ENCODE measurements around the gene NPC2. TPM values are rescaled to one million over a fixed set of nuclear protein-coding genes. Genes with fewer than 3 reads are reported as not detected.

NPC2 gene
- total RNA-seq, 2 donors from 2014 or later = 194 to 242 TPM

DNA sequence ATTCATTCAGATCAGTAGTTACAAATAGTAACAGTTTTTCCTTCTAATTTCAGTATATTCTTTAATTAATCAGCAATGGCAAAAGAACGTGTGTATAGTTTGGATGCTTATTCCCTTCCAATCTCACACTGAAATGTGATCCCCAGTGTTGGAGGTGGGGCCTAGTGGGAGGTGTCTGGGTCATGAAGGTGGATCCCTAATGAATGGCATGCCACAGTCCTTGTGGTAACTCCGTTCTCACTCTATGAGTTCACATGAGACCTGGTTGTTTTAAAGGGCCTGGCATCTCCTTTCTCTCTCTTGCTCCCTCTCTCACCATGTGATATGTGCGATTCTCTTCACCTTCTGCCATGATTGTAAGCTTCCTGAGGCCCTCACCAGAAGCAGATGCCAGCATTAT is 48.2 kb downstream of the NPC2 start:
- Histone ChIP-seq H3K9me3 (no peaks in the 10 kb centered on the region), H3K4me3 (no peak overlapping the region), H3K27me3 (no peaks in the 10 kb centered on the region), H3K36me3 (no peaks in the 10 kb centered on the region), H3K27ac (no peak overlapping the region), H3K4me1 (no peaks in the 10 kb centered on the region)
- TF ChIP-seq, protein P1, sequence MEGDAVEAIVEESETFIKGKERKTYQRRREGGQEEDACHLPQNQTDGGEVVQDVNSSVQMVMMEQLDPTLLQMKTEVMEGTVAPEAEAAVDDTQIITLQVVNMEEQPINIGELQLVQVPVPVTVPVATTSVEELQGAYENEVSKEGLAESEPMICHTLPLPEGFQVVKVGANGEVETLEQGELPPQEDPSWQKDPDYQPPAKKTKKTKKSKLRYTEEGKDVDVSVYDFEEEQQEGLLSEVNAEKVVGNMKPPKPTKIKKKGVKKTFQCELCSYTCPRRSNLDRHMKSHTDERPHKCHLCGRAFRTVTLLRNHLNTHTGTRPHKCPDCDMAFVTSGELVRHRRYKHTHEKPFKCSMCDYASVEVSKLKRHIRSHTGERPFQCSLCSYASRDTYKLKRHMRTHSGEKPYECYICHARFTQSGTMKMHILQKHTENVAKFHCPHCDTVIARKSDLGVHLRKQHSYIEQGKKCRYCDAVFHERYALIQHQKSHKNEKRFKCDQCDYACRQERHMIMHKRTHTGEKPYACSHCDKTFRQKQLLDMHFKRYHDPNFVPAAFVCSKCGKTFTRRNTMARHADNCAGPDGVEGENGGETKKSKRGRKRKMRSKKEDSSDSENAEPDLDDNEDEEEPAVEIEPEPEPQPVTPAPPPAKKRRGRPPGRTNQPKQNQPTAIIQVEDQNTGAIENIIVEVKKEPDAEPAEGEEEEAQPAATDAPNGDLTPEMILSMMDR (IDR thresholded peaks at IDR 0.05) = no peak
- no peak for DNase-seq (ENCODE audit: low spot score)

DNA sequence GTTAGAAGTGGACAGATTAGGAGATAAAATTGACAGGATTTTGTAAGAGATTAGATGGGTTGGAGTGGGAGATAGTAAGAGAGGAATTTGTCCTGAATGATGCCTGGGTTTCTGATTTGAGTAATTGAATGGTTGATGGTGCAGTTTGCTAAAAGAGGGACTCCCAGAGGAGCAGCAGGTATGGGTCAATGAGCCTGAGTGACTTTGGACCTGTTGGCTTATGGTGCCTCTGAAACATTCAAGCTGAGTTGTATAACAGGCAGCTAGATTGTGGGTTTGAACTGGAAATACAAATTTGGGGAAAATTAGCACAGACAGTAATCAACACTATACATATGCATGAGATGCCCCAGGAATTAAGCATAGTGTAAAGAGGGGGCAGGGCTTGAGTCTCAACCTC is 50.3 kb downstream of the NPC2 start:
- H3K27me3 ChIP-seq = no peaks in the 10 kb centered on the region
- H3K9me3 ChIP-seq = no peaks in the 10 kb centered on the region
- H3K4me1 ChIP-seq = no peaks in the 10 kb centered on the region
- DNase-seq (ENCODE audit: low spot score) = no peak
- no peak overlapping the region for H3K27ac ChIP-seq
- TF ChIP-seq, protein P1 (IDR thresholded peaks at IDR 0.05) = no peak
- no peaks in the 10 kb centered on the region for H3K36me3 ChIP-seq
- no peak overlapping the region for H3K4me3 ChIP-seq

DNA sequence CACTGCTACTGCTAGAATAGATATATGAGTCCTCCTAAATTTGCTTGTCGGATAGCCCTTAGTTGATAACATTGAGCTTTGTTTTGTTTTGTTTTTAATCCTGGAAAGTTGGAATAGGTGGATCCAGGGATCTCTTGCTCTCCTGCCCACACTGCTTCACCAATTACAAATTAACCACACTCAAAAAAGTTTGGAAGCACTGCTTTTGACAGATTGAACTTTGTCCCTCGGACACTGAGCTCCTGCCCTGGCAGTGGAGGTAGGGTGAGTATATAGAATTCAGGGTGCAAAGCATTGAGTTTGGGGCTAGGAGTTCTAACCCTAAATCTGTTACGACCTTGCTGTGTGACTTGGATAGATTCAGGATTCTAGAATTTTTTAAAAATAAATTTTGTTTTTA is 52.0 kb downstream of the NPC2 start:
- Histone ChIP-seq H3K9me3 (no peaks in the 10 kb centered on the region), H3K36me3 (no peaks in the 10 kb centered on the region), H3K4me1 (no peaks in the 10 kb centered on the region), H3K4me3 (no peak overlapping the region), H3K27ac (no peak overlapping the region), H3K27me3 (no peaks in the 10 kb centered on the region)
- TF ChIP-seq, protein P1 (IDR thresholded peaks at IDR 0.05) = no peak
- no peak for DNase-seq (ENCODE audit: low spot score)

DNA sequence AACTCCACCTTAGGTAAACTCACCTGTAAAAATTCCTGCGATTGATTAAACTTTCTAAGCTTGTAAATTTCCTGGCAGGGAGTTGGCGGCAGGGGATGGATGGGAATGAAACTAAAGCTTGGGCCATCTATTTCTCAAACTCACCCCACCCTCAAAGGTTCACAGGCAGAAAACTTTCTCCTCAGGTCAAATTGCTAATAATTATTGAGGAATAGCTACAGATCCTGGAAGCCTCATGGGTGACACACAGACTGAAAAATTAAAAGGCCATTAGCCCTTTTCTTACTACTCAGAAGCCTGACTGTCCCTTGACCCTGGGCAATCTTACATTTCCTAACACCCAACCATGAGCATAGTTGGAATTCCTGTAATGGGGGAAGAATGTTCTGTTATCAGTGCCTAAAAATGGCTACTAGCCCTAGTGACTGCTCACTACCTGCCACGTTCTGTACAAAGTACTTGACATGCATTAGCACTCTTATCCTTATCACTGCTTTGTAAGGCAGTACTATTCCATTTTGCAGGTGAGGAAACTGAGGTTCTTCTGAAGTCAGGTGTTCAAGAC is 54.7 kb downstream of the NPC2 start:
- no peak for DNase-seq (ENCODE audit: low spot score)
- TF ChIP-seq, protein P1 (IDR thresholded peaks at IDR 0.05) = no peak
- no peak overlapping the region for H3K27ac ChIP-seq
- H3K4me1 ChIP-seq = no peaks in the 10 kb centered on the region
- no peaks in the 10 kb centered on the region for H3K27me3 ChIP-seq
- H3K36me3 ChIP-seq = no peaks in the 10 kb centered on the region
- no peak overlapping the region for H3K4me3 ChIP-seq
- H3K9me3 ChIP-seq = no peaks in the 10 kb centered on the region

DNA sequence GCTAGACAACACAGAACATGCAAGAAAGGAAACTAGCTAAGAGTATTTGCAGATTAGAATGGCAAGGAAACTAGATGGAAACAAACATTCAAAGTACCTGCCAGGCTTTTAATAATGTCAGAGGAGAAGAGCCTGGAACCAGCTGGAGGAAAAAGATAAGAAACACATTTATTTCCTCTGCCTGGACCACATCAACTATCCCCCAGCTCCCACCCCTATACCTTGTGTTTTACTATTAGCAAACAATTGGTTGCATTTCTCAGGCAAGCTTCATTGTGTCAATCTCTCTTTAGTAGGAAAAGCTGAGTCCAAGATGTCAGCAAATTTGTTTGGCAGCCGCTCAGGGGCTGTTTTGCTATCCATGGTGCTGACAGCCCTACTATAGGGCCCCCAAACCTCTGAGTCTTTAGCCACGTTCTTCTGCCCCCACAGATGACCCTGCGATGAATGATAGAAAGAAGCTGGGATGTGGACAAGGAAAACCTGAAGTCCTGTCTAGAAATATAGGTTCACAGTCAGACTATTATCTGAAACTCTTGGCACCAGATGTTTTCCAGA is 55.5 kb downstream of the NPC2 start:
- Histone ChIP-seq H3K4me1 (no peaks in the 10 kb centered on the region), H3K36me3 (no peaks in the 10 kb centered on the region), H3K9me3 (no peaks in the 10 kb centered on the region), H3K4me3 (no peak overlapping the region), H3K27ac (no peak overlapping the region), H3K27me3 (no peaks in the 10 kb centered on the region)
- TF ChIP-seq, protein P1 (IDR thresholded peaks at IDR 0.05) = no peak
- no peak for DNase-seq (ENCODE audit: low spot score)

DNA sequence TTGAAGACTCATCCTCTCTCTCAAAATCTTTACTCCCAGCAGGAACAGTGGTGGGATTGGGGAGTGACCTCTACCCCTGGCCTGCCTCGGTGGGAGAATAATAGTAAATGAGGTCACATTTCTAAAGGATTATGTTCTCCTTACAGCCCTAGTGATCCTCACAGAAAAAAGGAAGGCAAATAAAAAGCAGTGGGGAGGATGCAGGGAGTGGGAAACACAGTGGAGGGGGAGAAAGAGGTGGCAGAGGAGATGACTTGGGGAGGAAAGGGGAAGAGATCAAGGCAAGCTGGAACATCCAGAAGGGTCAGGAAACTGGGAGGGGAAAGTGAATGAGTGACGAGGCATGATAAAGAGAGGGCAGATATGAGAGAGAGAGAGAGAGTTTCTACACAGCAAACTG is 58.8 kb downstream of the NPC2 start:
- H3K9me3 ChIP-seq = no peaks in the 10 kb centered on the region
- H3K4me1 ChIP-seq = no peaks in the 10 kb centered on the region
- no peaks in the 10 kb centered on the region for H3K36me3 ChIP-seq
- no peaks in the 10 kb centered on the region for H3K27me3 ChIP-seq
- no peak for DNase-seq (ENCODE audit: low spot score)
- TF ChIP-seq, protein P1 (IDR thresholded peaks at IDR 0.05) = no peak
- no peak overlapping the region for H3K27ac ChIP-seq
- H3K4me3 ChIP-seq = no peak overlapping the region
